SK-N-SH treated with all-trans-retinoic acid at 6 μM for 48 hours (cell line): Measurements from ENCODE around the gene DOC2B.

Experiments used
- ARNTL ChIP-seq: fragments of 450-650 bp; formaldehyde crosslinking; IDR thresholded peaks from 2 replicates; pipeline ENCODE4 v1.5.0; 2020; ENCODE audit warnings: low read depth, mild to moderate bottlenecking, moderate library complexity, borderline replicate concordance
- BACH2 ChIP-seq: fragments of 250-450 bp; sonication (Bioruptor Pico); IDR thresholded peaks from 2 replicates; pipeline ENCODE4 v1.9.0; 2021; ENCODE audit warnings: mild to moderate bottlenecking, borderline replicate concordance
- CSDC2 ChIP-seq: fragments of 250-450 bp; sonication (Bioruptor Pico); IDR thresholded peaks from 2 replicates; pipeline ENCODE4 v1.5.0; 2020; ENCODE audit warnings: mild to moderate bottlenecking, moderate library complexity
- ESRRG ChIP-seq: fragments of 250-450 bp; sonication (Bioruptor Pico); IDR thresholded peaks from 2 replicates; pipeline ENCODE4 v1.6.1; 2021; ENCODE audit warnings: mild to moderate bottlenecking
- GLIS3 ChIP-seq: fragments of 250-450 bp; sonication (Bioruptor Pico); IDR thresholded peaks from 2 replicates; pipeline ENCODE4 v1.5.0; 2020; ENCODE audit warnings: mild to moderate bottlenecking, moderate library complexity
- RARB ChIP-seq: fragments of 250-450 bp; sonication (Bioruptor Pico); IDR thresholded peaks from 2 replicates; pipeline ENCODE4 v1.8.0; 2021; ENCODE audit warnings: mild to moderate bottlenecking, moderate library complexity
- TOX ChIP-seq: fragments of 250-450 bp; sonication (Bioruptor Pico); IDR thresholded peaks from 2 replicates; pipeline ENCODE4 v1.8.0; 2021; ENCODE audit warnings: mild to moderate bottlenecking, moderate library complexity, borderline replicate concordance
- ZFP30 ChIP-seq: fragments of 450-650 bp; formaldehyde crosslinking; IDR thresholded peaks from 2 replicates; pipeline ENCODE4 v1.5.0; 2022; ENCODE audit warnings: mild to moderate bottlenecking, moderate library complexity
- ZNF8 ChIP-seq: fragments of 450-650 bp; formaldehyde crosslinking; IDR thresholded peaks from 2 replicates; pipeline ENCODE4 v1.5.0; 2020; ENCODE audit warnings: mild to moderate bottlenecking, moderate library complexity
- TF ChIP-seq, protein P1 (sequence below): fragments of 250-450 bp; sonication (Bioruptor Pico); IDR thresholded peaks from 2 replicates; pipeline ENCODE4 v1.8.0; 2020; ENCODE audit warnings: mild to moderate bottlenecking, moderate library complexity, borderline replicate concordance
- TF ChIP-seq, protein P2 (sequence below): fragments of 250-450 bp; sonication (Bioruptor Pico); IDR thresholded peaks from 2 replicates; pipeline ENCODE4 v1.5.0; 2020; ENCODE audit warnings: mild to moderate bottlenecking, moderate library complexity

DNA sequence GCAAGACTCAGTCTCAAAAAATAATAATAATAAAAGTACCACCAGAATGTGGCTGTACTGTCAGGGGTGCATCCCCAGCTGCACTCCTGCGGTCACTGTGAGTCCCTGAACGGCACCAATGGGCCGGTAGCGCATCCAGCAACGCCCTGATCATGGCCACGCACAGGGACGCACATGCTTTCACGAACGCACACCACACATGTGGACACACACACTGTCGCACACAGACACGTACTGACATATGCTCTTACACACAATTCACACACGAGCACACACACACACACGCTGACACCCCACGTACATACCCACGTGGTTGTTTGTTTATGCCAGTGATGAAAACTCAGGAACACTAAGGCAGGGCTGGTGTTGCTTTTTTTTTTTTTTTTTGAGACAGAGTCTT lies 21.8 kb downstream of the DOC2B start:
- TF ChIP-seq ZNF8 (CRISPR knock-in tag) (no peak), TOX (no peak), ESRRG (CRISPR knock-in tag) (no peak), ARNTL (CRISPR knock-in tag) (no peak), ZFP30 (CRISPR knock-in tag) (no peak), BACH2 (CRISPR knock-in tag) (no peak), GLIS3 (CRISPR knock-in tag) (no peak), RARB (no peak), CSDC2 (CRISPR knock-in tag) (no peak)
- TF ChIP-seq, protein P1, sequence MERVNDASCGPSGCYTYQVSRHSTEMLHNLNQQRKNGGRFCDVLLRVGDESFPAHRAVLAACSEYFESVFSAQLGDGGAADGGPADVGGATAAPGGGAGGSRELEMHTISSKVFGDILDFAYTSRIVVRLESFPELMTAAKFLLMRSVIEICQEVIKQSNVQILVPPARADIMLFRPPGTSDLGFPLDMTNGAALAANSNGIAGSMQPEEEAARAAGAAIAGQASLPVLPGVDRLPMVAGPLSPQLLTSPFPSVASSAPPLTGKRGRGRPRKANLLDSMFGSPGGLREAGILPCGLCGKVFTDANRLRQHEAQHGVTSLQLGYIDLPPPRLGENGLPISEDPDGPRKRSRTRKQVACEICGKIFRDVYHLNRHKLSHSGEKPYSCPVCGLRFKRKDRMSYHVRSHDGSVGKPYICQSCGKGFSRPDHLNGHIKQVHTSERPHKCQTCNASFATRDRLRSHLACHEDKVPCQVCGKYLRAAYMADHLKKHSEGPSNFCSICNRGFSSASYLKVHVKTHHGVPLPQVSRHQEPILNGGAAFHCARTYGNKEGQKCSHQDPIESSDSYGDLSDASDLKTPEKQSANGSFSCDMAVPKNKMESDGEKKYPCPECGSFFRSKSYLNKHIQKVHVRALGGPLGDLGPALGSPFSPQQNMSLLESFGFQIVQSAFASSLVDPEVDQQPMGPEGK (CRISPR knock-in tag) = no peak
- TF ChIP-seq, protein P2, sequence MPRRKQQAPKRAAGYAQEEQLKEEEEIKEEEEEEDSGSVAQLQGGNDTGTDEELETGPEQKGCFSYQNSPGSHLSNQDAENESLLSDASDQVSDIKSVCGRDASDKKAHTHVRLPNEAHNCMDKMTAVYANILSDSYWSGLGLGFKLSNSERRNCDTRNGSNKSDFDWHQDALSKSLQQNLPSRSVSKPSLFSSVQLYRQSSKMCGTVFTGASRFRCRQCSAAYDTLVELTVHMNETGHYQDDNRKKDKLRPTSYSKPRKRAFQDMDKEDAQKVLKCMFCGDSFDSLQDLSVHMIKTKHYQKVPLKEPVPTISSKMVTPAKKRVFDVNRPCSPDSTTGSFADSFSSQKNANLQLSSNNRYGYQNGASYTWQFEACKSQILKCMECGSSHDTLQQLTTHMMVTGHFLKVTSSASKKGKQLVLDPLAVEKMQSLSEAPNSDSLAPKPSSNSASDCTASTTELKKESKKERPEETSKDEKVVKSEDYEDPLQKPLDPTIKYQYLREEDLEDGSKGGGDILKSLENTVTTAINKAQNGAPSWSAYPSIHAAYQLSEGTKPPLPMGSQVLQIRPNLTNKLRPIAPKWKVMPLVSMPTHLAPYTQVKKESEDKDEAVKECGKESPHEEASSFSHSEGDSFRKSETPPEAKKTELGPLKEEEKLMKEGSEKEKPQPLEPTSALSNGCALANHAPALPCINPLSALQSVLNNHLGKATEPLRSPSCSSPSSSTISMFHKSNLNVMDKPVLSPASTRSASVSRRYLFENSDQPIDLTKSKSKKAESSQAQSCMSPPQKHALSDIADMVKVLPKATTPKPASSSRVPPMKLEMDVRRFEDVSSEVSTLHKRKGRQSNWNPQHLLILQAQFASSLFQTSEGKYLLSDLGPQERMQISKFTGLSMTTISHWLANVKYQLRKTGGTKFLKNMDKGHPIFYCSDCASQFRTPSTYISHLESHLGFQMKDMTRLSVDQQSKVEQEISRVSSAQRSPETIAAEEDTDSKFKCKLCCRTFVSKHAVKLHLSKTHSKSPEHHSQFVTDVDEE (CRISPR knock-in tag) = no peak
